AG04450 (cell line): Measurements from ENCODE around the gene PTPRD. TPM values are rescaled to one million over a fixed set of nuclear protein-coding genes. Genes with fewer than 3 reads are reported as not detected.

Experiments
- CTCF ChIA-PET: fragments of 300-600, 350-600 bp; formaldehyde crosslinking; extraction: SDS; loops from one replicate; lab custom pipeline; 2022; ENCODE audit warnings: antibody characterized with exemption, inconsistent platforms; lab: Charles Lee
- POLR2A ChIA-PET: fragments of 350-600 bp; formaldehyde crosslinking; extraction: SDS; loops from one replicate; lab custom pipeline; 2021; ENCODE audit warnings: antibody characterized with exemption, inconsistent platforms; lab: Yijun Ruan, JAX
- DNase-seq: peaks from one replicate; pipeline ENCODE4 v3.0.0-alpha.2; 2011; ENCODE audit warnings: low read depth, low spot score
- H3K27ac ChIP-seq: one replicate; pipeline ENCODE4 v1.5.1; 2012; ENCODE audit warnings: low read depth, low read length, control low read depth
- H3K27me3 ChIP-seq: one replicate; pipeline ENCODE4 v1.6.0; 2012; ENCODE audit warnings: low read length; ENCODE audit not compliant: control insufficient read depth, insufficient read depth
- H3K4me3 ChIP-seq: 2 replicates; pipeline ENCODE4 v1.5.1; 2011; ENCODE audit warnings: mild to moderate bottlenecking, low read depth, low read length, control low read depth
- H3K9me3 ChIP-seq: 2 replicates; pipeline ENCODE4 v1.5.1; 2012; ENCODE audit warnings: low read length; ENCODE audit not compliant: control insufficient read depth, insufficient read depth
- CTCF ChIP-seq: IDR thresholded peaks from 2 replicates; pipeline ENCODE4 v1.5.1; 2011; ENCODE audit warnings: low read depth, low read length, control low read depth, inconsistent platforms
- polyA plus RNA-seq: library from polyadenylated mRNA; depleted of rRNA; stranded (reverse); fragments of >200 nt; gene quantifications from 2 replicates; pipeline ENCODE4 v1.2.3, GENCODE V29; 2011

Gene PTPRD
- polyA plus RNA-seq, 1 experiment: 0.19 TPM

- no peak overlapping the region for H3K27ac ChIP-seq
- H3K4me3 ChIP-seq: no peak overlapping the region
- CTCF ChIA-PET: no interaction called here
- POLR2A ChIA-PET: no interaction called here
- no peaks in the 10 kb centered on the region for H3K9me3 ChIP-seq
- TF ChIP-seq CTCF: no peak
- H3K27me3 ChIP-seq: no peaks in the 10 kb centered on the region
- no peak for DNase-seq
Observed at GRCh38 chr9:8408575-8409190, 2204.1 kb downstream of the PTPRD start.

GRCh38 chr9:8401961-8402705 lies 2210.7 kb downstream of the PTPRD start:
- no peak for TF ChIP-seq CTCF
- ChIA-PET CTCF (no interaction called here), POLR2A (no interaction called here)
- Histone ChIP-seq H3K9me3 (no peaks in the 10 kb centered on the region), H3K4me3 (no peak overlapping the region), H3K27ac (no peak overlapping the region), H3K27me3 (no peaks in the 10 kb centered on the region)
- no peak for DNase-seq

GRCh38 chr9:8400378-8400777 lies 2212.4 kb downstream of the PTPRD start:
- ChIA-PET CTCF (no interaction called here), POLR2A (no interaction called here)

GRCh38 chr9:8395022-8395421 lies 2217.8 kb downstream of the PTPRD start:
- no peak overlapping the region for H3K4me3 ChIP-seq
- H3K27me3 ChIP-seq: no peaks in the 10 kb centered on the region
- H3K9me3 ChIP-seq: no peaks in the 10 kb centered on the region
- H3K27ac ChIP-seq: no peak overlapping the region
- no peak for DNase-seq
- no peak for TF ChIP-seq CTCF
- CTCF ChIA-PET: no interaction called here
- POLR2A ChIA-PET: no interaction called here

More at GRCh38 chr9:8400378-8400777, 2212.4 kb downstream of the PTPRD start:
- Histone ChIP-seq H3K4me3 (no peak overlapping the region), H3K27ac (no peak overlapping the region), H3K9me3 (no peaks in the 10 kb centered on the region), H3K27me3 (no peaks in the 10 kb centered on the region)
- TF ChIP-seq CTCF: no peak
- DNase-seq: no peak

- no peak for TF ChIP-seq CTCF
- H3K4me3 ChIP-seq: no peak overlapping the region
- ChIA-PET CTCF (no interaction called here), POLR2A (no interaction called here)
- H3K9me3 ChIP-seq: no peaks in the 10 kb centered on the region
- no peak overlapping the region for H3K27ac ChIP-seq
- H3K27me3 ChIP-seq: no peaks in the 10 kb centered on the region
- no peak for DNase-seq
Observed at GRCh38 chr9:8394341-8394740, 2218.5 kb downstream of the PTPRD start.
